GM23338 (cell line): ENCODE measurements around the gene ZEB2. TPM values are rescaled to one million over a fixed set of nuclear protein-coding genes. Genes with fewer than 3 reads are reported as not detected.

Experiments used
- ATAC-seq: fragments of 200-7000 bp; cut with Tn5 transposase; 3 replicates; pipeline ENCODE4 v1.9.1; 2020
- DNase-seq: peaks from one replicate; pipeline ENCODE4 v3.0.0-alpha.2; 2015; ENCODE audit warnings: low spot score
- H2AFZ ChIP-seq: fragments of 200-600 bp; sonication (generic); 2 replicates; pipeline ENCODE4 v1.8.0; 2016; ENCODE audit warnings: antibody characterized with exemption, mild to moderate bottlenecking, moderate library complexity
- H3F3A ChIP-seq: fragments of 200-600 bp; sonication (generic); replicated peaks from 2 replicates; pipeline ENCODE4 v1.8.0; 2017; ENCODE audit warnings: antibody characterized with exemption, mixed run types, low read depth
- H3K27ac ChIP-seq: fragments of 200-600 bp; sonication (generic); 2 replicates; pipeline ENCODE4 v1.6.1; 2016; ENCODE audit warnings: low read depth
- H3K27me3 ChIP-seq: fragments of 200-600 bp; sonication (generic); 2 replicates; pipeline ENCODE4 v1.8.0; 2016; ENCODE audit warnings: mild to moderate bottlenecking, mixed run types, moderate library complexity; ENCODE audit not compliant: insufficient read depth
- H3K36me3 ChIP-seq: fragments of 200-600 bp; sonication (generic); 2 replicates; pipeline ENCODE4 v1.8.0; 2016; ENCODE audit warnings: mild to moderate bottlenecking; ENCODE audit not compliant: insufficient read depth
- H3K4me1 ChIP-seq: fragments of 200-600 bp; sonication (generic); 2 replicates; pipeline ENCODE4 v1.8.0; 2016; ENCODE audit warnings: mild to moderate bottlenecking, moderate library complexity; ENCODE audit not compliant: insufficient read depth
- H3K4me2 ChIP-seq: fragments of 200-600 bp; sonication (generic); 2 replicates; pipeline ENCODE4 v1.7.1; 2017; ENCODE audit warnings: mixed run types
- H3K4me3 ChIP-seq: fragments of 200-600 bp; sonication (generic); 2 replicates; pipeline ENCODE4 v1.6.1; 2016; ENCODE audit warnings: mixed run types
- H3K79me2 ChIP-seq: fragments of 200-600 bp; sonication (generic); replicated peaks from 2 replicates; pipeline ENCODE4 v1.8.0; 2017; ENCODE audit warnings: mild to moderate bottlenecking; ENCODE audit not compliant: insufficient read depth
- H3K9me2 ChIP-seq: fragments of 200-600 bp; sonication (generic); 2 replicates; pipeline ENCODE4 v1.8.0; 2017; ENCODE audit not compliant: insufficient read depth
- H4K20me1 ChIP-seq: fragments of 200-600 bp; sonication (generic); replicated peaks from 2 replicates; pipeline ENCODE4 v1.8.0; 2017; ENCODE audit warnings: mild to moderate bottlenecking; ENCODE audit not compliant: insufficient read depth
- H3K27ac Mint-ChIP-seq: 2 replicates; pipeline ENCODE4 v1.8.0; 2020; ENCODE audit warnings: inconsistent platforms, mild to moderate bottlenecking, moderate library complexity, mixed read lengths
- H3K27me3 Mint-ChIP-seq: 3 replicates; pipeline ENCODE4 v1.8.0; 2022; ENCODE audit warnings: low read depth, mild to moderate bottlenecking, moderate library complexity, mixed read lengths, inconsistent platforms; ENCODE audit not compliant: insufficient read depth, poor library complexity
- H3K36me3 Mint-ChIP-seq: 3 replicates; pipeline ENCODE4 v1.8.0; 2021; ENCODE audit warnings: low read depth, mild to moderate bottlenecking, inconsistent platforms, moderate library complexity, mixed read lengths
- H3K4me1 Mint-ChIP-seq: 3 replicates; pipeline ENCODE4 v1.8.0; 2020; ENCODE audit warnings: mild to moderate bottlenecking, inconsistent platforms, mixed read lengths
- H3K4me3 Mint-ChIP-seq: 3 replicates; pipeline ENCODE4 v1.8.0; 2021; ENCODE audit warnings: moderate library complexity, mild to moderate bottlenecking, inconsistent platforms, mixed read lengths
- H3K9me3 Mint-ChIP-seq: 3 replicates; pipeline ENCODE4 v1.8.0; 2020; ENCODE audit warnings: moderate library complexity, mild to moderate bottlenecking, inconsistent platforms, mixed read lengths
- CREB1 ChIP-seq: fragments of 250-450 bp; sonication (Bioruptor Pico); IDR thresholded peaks from 2 replicates; pipeline ENCODE4 v1.5.0; 2020; ENCODE audit warnings: low read depth, mild to moderate bottlenecking, moderate library complexity
- POLR2AphosphoS5 ChIP-seq: IDR thresholded peaks from 2 replicates; pipeline ENCODE4 v1.6.1; 2016; ENCODE audit warnings: antibody characterized with exemption, low read depth
- STAT1 ChIP-seq: IDR thresholded peaks from one replicate; pipeline ENCODE4 v1.6.1; 2016; ENCODE audit warnings: antibody characterized with exemption; ENCODE audit not compliant: unreplicated experiment
- ZNF331 ChIP-seq: fragments of 250-450 bp; sonication (Bioruptor Pico); IDR thresholded peaks from 2 replicates; pipeline ENCODE4 v1.5.0; 2020; ENCODE audit warnings: low read depth, mild to moderate bottlenecking, moderate library complexity
- polyA plus RNA-seq: library from polyadenylated mRNA; unstranded; fragments of >200 nt; fragmentation: Nextera tagmentation; extraction: Ambion mirVana; gene quantifications from 2 replicates; pipeline ENCODE4 v1.2.1, GENCODE V29; 2016
- total RNA-seq: library from RNA; depleted of rRNA; stranded (reverse); fragments of >200 nt; shearing (Covaris generic); gene quantifications from 2 replicates; pipeline ENCODE4 v1.2.3, GENCODE V29; 2014
- TF ChIP-seq, protein P1 (sequence below): fragments of 250-450 bp; sonication (Bioruptor Pico); IDR thresholded peaks from 2 replicates; pipeline ENCODE4 v1.5.0; 2020; ENCODE audit warnings: mild to moderate bottlenecking, moderate library complexity
- TF ChIP-seq, protein P2 (sequence below), 2 experiments: fragments of 200-600 bp in 1 of 2; sonication (generic) in 1 of 2; conservative IDR thresholded peaks; 2 replicates each; pipeline versions ENCODE4 v1.5.1 to v1.6.1; 2016 to 2017; ENCODE audit warnings: antibody characterized with exemption in 2 of 2, low read depth in 2 of 2, mild to moderate bottlenecking in 2 of 2, moderate library complexity in 1 of 2

Gene ZEB2
- total and polyA plus RNA-seq, 2 experiments from 2014 or later: 0.45 TPM; not detected in 1

DNA sequence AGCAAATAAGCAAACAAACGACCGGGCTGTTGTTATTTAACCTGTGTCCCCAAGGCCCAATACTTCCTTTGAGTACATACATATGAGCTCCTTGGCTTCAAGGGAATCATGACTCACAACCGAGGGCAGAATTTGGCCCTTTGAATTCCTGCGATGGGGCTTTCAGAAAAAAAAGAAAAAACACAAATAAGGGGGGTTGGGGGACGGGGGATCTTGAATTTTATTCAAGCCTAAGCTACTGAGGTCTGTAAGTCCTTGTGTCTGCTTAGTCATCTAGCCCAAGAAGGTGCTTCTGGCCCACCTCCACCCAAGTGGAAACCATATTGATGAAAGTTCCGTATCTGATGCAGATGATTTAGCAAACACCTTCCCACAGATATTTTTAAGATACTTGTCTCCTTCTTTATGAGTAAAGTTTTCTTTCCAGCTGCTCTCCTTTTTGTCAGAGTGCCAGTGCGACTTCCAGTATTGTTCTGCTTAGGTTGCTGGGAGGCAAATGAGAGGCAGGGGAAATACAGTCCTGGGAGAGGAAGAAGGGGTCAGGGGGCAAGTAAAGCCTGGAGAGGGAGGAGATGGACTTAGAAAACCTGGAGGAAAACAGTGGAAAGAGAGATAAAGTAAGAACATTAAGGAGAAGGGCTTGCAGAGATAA is 169.6 kb downstream of the ZEB2 start (continued):
- TF ChIP-seq, protein P1, sequence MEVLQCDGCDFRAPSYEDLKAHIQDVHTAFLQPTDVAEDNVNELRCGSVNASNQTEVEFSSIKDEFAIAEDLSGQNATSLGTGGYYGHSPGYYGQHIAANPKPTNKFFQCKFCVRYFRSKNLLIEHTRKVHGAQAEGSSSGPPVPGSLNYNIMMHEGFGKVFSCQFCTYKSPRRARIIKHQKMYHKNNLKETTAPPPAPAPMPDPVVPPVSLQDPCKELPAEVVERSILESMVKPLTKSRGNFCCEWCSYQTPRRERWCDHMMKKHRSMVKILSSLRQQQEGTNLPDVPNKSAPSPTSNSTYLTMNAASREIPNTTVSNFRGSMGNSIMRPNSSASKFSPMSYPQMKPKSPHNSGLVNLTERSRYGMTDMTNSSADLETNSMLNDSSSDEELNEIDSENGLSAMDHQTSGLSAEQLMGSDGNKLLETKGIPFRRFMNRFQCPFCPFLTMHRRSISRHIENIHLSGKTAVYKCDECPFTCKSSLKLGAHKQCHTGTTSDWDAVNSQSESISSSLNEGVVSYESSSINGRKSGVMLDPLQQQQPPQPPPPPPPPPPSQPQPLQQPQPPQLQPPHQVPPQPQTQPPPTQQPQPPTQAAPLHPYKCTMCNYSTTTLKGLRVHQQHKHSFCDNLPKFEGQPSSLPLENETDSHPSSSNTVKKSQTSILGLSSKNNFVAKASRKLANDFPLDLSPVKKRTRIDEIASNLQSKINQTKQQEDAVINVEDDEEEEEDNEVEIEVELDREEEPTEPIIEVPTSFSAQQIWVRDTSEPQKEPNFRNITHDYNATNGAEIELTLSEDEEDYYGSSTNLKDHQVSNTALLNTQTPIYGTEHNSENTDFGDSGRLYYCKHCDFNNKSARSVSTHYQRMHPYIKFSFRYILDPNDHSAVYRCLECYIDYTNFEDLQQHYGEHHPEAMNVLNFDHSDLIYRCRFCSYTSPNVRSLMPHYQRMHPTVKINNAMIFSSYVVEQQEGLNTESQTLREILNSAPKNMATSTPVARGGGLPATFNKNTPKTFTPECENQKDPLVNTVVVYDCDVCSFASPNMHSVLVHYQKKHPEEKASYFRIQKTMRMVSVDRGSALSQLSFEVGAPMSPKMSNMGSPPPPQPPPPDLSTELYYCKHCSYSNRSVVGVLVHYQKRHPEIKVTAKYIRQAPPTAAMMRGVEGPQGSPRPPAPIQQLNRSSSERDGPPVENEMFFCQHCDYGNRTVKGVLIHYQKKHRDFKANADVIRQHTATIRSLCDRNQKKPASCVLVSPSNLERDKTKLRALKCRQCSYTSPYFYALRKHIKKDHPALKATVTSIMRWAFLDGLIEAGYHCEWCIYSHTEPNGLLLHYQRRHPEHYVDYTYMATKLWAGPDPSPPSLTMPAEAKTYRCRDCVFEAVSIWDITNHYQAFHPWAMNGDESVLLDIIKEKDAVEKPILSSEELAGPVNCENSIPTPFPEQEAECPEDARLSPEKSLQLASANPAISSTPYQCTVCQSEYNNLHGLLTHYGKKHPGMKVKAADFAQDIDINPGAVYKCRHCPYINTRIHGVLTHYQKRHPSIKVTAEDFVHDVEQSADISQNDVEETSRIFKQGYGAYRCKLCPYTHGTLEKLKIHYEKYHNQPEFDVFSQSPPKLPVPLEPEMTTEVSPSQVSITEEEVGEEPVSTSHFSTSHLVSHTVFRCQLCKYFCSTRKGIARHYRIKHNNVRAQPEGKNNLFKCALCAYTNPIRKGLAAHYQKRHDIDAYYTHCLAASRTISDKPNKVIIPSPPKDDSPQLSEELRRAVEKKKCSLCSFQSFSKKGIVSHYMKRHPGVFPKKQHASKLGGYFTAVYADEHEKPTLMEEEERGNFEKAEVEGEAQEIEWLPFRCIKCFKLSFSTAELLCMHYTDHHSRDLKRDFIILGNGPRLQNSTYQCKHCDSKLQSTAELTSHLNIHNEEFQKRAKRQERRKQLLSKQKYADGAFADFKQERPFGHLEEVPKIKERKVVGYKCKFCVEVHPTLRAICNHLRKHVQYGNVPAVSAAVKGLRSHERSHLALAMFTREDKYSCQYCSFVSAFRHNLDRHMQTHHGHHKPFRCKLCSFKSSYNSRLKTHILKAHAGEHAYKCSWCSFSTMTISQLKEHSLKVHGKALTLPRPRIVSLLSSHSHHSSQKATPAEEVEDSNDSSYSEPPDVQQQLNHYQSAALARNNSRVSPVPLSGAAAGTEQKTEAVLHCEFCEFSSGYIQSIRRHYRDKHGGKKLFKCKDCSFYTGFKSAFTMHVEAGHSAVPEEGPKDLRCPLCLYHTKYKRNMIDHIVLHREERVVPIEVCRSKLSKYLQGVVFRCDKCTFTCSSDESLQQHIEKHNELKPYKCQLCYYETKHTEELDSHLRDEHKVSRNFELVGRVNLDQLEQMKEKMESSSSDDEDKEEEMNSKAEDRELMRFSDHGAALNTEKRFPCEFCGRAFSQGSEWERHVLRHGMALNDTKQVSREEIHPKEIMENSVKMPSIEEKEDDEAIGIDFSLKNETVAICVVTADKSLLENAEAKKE (CRISPR knock-in tag): peak; percentile 79; the same call in 1 of the 2 replicates

DNA sequence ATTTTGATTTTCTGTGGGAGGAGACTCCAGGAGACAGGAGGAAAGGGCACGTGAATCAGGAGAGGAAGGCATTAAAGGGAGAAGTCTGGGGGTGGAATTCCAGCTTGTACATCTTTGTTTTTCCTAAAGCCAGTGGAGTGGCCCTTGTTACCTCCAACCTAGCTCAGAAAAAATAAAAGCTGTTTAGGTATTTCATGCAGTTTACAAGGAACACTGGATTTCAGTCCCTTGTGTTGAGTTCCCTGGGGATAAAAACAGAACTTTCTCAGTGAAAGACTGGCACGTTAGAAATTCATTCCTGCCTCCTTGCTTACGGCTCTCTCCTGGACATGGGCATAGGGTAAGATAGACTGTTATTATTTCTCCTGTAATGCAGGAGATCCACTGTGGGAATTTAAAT is 170.2 kb downstream of the ZEB2 start:
- H3F3A ChIP-seq: no peaks in the 10 kb centered on the region
- Mint-ChIP-seq H3K9me3 (no peaks in the 10 kb centered on the region), H3K4me3 (no peak overlapping the region), H3K36me3 (no peaks in the 10 kb centered on the region; the same call in 2 of the 3 replicates), H3K27me3 (peaks cover 6% of the 10 kb centered on the region), H3K4me1 (peaks cover 48% of the 10 kb centered on the region), H3K27ac (no peak overlapping the region)
- no peak overlapping the region for H3K4me3 ChIP-seq
- H3K9me2 ChIP-seq: no peaks in the 10 kb centered on the region
- no peak overlapping the region for H2AFZ ChIP-seq
- H3K4me2 ChIP-seq: peak overlapping the region; percentile 3; the same call in 1 of the 2 replicates
- TF ChIP-seq ZNF331 (CRISPR knock-in tag): no peak
- TF ChIP-seq, protein P2, sequence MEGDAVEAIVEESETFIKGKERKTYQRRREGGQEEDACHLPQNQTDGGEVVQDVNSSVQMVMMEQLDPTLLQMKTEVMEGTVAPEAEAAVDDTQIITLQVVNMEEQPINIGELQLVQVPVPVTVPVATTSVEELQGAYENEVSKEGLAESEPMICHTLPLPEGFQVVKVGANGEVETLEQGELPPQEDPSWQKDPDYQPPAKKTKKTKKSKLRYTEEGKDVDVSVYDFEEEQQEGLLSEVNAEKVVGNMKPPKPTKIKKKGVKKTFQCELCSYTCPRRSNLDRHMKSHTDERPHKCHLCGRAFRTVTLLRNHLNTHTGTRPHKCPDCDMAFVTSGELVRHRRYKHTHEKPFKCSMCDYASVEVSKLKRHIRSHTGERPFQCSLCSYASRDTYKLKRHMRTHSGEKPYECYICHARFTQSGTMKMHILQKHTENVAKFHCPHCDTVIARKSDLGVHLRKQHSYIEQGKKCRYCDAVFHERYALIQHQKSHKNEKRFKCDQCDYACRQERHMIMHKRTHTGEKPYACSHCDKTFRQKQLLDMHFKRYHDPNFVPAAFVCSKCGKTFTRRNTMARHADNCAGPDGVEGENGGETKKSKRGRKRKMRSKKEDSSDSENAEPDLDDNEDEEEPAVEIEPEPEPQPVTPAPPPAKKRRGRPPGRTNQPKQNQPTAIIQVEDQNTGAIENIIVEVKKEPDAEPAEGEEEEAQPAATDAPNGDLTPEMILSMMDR (conservative IDR thresholded peaks at IDR 0.05; ENCODE audit: low read depth in 2 of 2): no peak
- no peak for TF ChIP-seq CREB1 (CRISPR knock-in tag)
- no peak for TF ChIP-seq STAT1
- no peak for TF ChIP-seq POLR2AphosphoS5
- H4K20me1 ChIP-seq: no peaks in the 10 kb centered on the region
- DNase-seq: peak; percentile 18
- no peak overlapping the region for H3K27ac ChIP-seq
- H3K4me1 ChIP-seq: peaks cover 29% of the 10 kb centered on the region
- no peaks in the 10 kb centered on the region for H3K36me3 ChIP-seq
- no peaks in the 10 kb centered on the region for H3K79me2 ChIP-seq
- peak; percentile 25; the same call in 2 of the 3 replicates for ATAC-seq
- no peaks in the 10 kb centered on the region; the same call in 1 of the 2 replicates for H3K27me3 ChIP-seq
